ENCODE data around the gene MECP2.

- TF ChIP-seq CTCF (IDR thresholded peaks at IDR 0.05; ENCODE audit: low read depth, low read length) = no peak
- TF ChIP-seq EZH2phosphoT487 (IDR thresholded peaks at IDR 0.05; ENCODE audit: low read depth) = no peak
These were observed 67.3 kb downstream of the MECP2 start for GRCh38 chrX:154030266-154030665.

Data from OCI-LY3 (cell line).